RWPE2 (cell line): ENCODE data around the gene TH.
"Not testable (repeated sequence)": the region's sequence is repeated elsewhere in the genome, so short reads cannot be mapped to it uniquely, and the experiment has no call there.

Experiments used
- ATAC-seq: fragments of 200-7000 bp; cut with Tn5 transposase; 3 replicates; pipeline ENCODE4 v1.9.1; 2021; ENCODE audit warnings: low read depth
- DNase-seq: peaks from one replicate; pipeline ENCODE4 v3.0.0-alpha.2; 2020; ENCODE audit warnings: low spot score
- H3K27ac ChIP-seq: fragments of 450-650 bp; 2 replicates; pipeline ENCODE4 v1.5.1; 2017; ENCODE audit warnings: mild to moderate bottlenecking; ENCODE audit not compliant: poor library complexity, severe bottlenecking
- H3K27me3 ChIP-seq: fragments of 250-450 bp; sonication (Bioruptor Pico); 2 replicates; pipeline ENCODE4 v1.5.1; 2021; ENCODE audit warnings: mild to moderate bottlenecking, moderate library complexity; ENCODE audit not compliant: insufficient read depth, poor library complexity, severe bottlenecking
- H3K36me3 ChIP-seq: fragments of 250-450 bp; sonication (Bioruptor Pico); 2 replicates; pipeline ENCODE4 v1.5.1; 2020; ENCODE audit warnings: low read depth, mild to moderate bottlenecking, moderate library complexity
- H3K4me1 ChIP-seq: fragments of 250-450 bp; sonication (Bioruptor Pico); 2 replicates; pipeline ENCODE4 v1.5.1; 2021; ENCODE audit warnings: mild to moderate bottlenecking, moderate library complexity; ENCODE audit not compliant: insufficient read depth, poor library complexity, severe bottlenecking
- H3K4me3 ChIP-seq: fragments of 250-450 bp; sonication (Bioruptor Pico); 2 replicates; pipeline ENCODE4 v1.5.1; 2021; ENCODE audit warnings: mild to moderate bottlenecking, moderate library complexity; ENCODE audit not compliant: severe bottlenecking
- H3K9me3 ChIP-seq: fragments of 250-450 bp; sonication (Bioruptor Pico); 2 replicates; pipeline ENCODE4 v1.5.1; 2021; ENCODE audit warnings: mild to moderate bottlenecking, moderate library complexity; ENCODE audit not compliant: severe bottlenecking
- TF ChIP-seq, protein P1 (sequence below): fragments of 450-650 bp; IDR thresholded peaks from one replicate; pipeline ENCODE4 v1.5.1; 2017; ENCODE audit warnings: mild to moderate bottlenecking, moderate library complexity; ENCODE audit not compliant: poor library complexity, severe bottlenecking

The TH gene

DNA sequence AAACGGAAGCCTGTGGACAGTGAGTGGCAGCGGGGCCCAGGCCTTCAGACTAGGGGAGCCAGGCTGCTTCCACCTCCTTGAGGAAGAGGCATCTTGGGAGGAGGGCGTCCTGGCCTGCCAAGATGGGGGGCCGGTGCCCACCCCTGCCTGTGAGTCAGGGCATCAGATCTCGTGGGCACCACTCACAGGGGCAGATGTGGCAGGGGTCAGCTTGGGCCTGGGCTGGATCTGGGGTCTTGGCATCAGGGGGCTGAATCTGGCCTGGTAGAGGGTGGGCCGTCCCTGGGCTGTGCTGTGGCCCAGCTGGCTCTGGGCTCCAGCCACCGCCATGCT, 24.1 kb upstream of the TH start:
- H3K4me1 ChIP-seq: peaks cover 8% of the 10 kb centered on the region
- H3K4me3 ChIP-seq: no peak overlapping the region
- no peaks in the 10 kb centered on the region for H3K36me3 ChIP-seq
- no peak overlapping the region for H3K27ac ChIP-seq
- no peaks in the 10 kb centered on the region for H3K9me3 ChIP-seq
- H3K27me3 ChIP-seq: no peaks in the 10 kb centered on the region
- DNase-seq (no peak), ATAC-seq (no peak)
- TF ChIP-seq, protein P1, sequence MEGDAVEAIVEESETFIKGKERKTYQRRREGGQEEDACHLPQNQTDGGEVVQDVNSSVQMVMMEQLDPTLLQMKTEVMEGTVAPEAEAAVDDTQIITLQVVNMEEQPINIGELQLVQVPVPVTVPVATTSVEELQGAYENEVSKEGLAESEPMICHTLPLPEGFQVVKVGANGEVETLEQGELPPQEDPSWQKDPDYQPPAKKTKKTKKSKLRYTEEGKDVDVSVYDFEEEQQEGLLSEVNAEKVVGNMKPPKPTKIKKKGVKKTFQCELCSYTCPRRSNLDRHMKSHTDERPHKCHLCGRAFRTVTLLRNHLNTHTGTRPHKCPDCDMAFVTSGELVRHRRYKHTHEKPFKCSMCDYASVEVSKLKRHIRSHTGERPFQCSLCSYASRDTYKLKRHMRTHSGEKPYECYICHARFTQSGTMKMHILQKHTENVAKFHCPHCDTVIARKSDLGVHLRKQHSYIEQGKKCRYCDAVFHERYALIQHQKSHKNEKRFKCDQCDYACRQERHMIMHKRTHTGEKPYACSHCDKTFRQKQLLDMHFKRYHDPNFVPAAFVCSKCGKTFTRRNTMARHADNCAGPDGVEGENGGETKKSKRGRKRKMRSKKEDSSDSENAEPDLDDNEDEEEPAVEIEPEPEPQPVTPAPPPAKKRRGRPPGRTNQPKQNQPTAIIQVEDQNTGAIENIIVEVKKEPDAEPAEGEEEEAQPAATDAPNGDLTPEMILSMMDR: no peak

DNA sequence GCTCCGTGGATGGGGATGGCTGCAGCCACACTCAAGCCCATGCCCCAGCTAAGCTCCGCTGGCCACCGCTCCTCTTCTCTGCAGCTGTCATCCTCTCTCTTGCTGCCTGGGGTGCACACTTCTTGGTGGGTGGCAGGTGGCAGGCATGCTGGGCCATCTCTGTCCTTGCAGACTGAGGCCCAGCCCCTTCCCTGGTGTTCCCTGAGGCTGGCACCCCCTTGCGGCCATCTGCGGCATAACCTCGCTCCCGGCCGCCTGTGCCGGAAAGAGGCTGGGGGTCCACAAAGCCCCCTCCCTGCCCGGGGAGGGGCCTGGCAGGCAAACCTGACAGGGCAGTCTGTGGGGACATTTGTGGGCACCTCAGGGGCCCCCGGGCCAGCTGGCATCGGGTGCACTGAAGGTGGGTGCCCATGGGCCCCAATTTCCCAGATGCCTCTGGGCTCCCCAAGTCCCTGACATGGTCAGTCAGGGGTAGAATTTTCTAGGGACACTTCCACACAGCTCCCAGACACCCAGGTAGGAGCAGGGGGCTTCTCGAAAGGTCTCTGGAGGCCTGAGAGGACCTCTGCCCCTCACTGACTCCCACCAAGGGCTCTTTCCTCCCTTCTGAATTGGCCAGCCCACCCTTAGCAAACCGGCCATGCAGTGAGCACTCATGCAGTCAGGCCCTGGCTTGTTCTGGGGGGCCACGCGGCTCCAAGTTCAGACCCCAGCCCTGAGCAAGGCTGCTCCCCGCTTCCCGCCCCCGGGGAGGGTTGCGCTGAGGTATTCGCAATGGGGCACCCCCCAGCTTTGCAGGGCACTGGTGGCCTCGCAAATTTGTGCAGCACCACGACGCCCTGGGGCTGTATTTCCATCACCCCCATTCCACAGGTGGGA, 23.5 kb upstream of the TH start:
- ATAC-seq (no peak), DNase-seq (no peak)
- Histone ChIP-seq H3K27ac (no peak overlapping the region), H3K9me3 (no peaks in the 10 kb centered on the region), H3K27me3 (no peaks in the 10 kb centered on the region), H3K4me3 (no peak overlapping the region), H3K4me1 (peaks cover 8% of the 10 kb centered on the region), H3K36me3 (no peaks in the 10 kb centered on the region)
- TF ChIP-seq, protein P1: peak; percentile 93

DNA sequence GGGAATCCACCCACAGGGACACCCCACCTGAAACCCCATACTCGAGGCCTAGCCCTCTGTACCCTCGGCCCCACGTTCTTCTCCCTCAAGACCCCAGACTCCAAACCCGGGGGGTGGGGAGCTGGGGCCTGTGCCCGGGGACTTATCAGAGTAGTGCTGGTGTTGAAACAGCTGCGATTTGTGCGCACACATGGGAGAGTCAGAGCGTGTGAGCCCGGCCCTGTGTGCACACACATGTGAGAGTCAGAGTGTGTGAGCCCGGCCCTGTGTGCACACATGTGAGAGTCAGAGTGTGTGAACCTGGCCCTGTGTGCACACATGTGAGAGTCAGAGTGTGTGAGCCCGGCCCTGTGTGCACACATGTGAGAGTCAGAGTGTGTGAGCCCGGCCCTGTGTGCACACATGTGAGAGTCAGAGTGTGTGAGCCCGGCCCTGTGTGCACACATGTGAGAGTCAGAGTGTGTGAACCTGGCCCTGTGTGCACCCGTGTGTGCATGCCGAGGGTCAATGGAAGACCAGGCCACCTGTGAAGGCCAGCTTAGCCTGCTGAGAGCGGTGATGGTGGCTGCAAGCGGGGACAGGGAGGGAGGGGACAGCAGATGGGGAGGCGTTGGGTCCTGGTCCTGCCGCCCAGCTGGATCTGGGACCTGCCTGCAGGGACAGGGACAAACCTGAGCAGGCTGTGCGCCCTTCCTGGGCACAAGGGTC, 22.4 kb upstream of the TH start:
- not testable (repeated sequence) for H3K4me1 ChIP-seq, H3K4me3 ChIP-seq, DNase-seq, H3K36me3 ChIP-seq, H3K27me3 ChIP-seq, H3K9me3 ChIP-seq, ATAC-seq
- H3K27ac ChIP-seq: peak overlapping the region; percentile 7

DNA sequence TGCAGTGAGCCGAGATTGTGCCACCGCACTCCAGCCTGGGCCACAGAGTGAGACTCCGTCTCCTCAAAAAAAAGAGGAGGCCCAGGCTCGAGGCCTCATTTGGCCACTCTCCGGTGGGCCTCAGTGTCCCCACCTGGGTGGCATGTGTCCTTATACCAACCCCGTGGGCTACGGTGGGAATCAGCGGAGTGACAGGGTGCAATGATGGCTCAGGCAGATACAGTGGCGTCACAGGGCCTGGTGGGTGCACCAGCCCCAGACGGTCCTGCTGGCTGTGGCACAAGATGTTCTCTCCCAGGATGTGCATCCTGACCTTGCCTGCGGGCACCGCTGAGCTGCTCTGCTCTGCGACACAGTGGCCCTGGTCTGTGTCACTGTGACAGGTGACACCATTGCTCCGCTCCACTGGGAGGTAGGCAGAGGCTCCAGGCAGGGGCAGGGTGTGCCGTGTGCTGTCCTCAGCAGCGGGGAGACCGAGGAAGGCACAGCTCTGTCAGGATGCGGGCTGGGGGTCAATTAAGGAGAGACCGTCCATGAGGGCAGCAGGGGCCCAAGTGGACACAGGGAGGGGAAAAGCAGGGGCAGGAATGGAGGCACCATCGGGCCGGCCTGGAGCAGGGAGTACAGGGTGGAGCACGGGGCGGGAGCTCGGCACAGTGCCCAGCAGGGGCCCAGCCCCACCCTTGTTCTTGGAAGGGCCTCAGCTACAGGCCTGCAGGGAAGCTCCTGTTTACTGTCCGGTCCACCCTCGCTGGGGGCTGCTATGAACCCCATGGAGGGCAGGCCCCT, 21.7 kb upstream of the TH start:
- Histone ChIP-seq H3K27me3 (no peaks in the 10 kb centered on the region), H3K9me3 (no peaks in the 10 kb centered on the region), H3K27ac (peak overlapping the region; percentile 7), H3K4me3 (no peak overlapping the region), H3K36me3 (no peaks in the 10 kb centered on the region), H3K4me1 (peaks cover 8% of the 10 kb centered on the region)
- TF ChIP-seq, protein P1: no peak
- DNase-seq (no peak), ATAC-seq (peak; percentile 73)

DNA sequence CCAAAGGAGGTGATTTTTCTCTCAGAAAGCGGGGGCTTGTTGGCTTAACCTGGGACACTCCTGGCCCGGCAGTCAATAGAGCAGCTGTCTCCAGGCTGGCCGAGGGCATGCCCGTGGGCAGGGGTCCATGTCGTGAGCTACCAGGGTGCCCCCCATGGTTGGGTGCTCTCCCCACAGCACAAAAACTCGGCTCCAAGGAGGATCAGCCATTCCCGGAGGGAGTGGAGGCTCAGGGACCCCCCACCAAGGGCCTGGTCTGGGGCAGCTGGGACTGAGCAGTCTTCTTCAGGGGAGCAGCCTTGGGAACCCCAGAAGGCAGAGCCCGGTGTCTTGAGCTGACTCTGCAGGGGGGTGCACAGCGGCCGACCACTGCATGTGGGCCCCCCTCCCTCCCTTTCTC, 20.8 kb upstream of the TH start:
- Histone ChIP-seq H3K27me3 (no peaks in the 10 kb centered on the region), H3K36me3 (no peaks in the 10 kb centered on the region), H3K9me3 (no peaks in the 10 kb centered on the region), H3K4me3 (no peak overlapping the region), H3K4me1 (peaks cover 8% of the 10 kb centered on the region), H3K27ac (no peak overlapping the region)
- TF ChIP-seq, protein P1: no peak
- ATAC-seq (no peak), DNase-seq (no peak)
